ENCODE results near the gene TAAR9. TPM values are rescaled to one million over a fixed set of nuclear protein-coding genes. Genes with fewer than 3 reads are reported as not detected.

Gene TAAR9
- polyA plus RNA-seq, 3 donors from 2014 or later, result not detected

GRCh38 chr6:132506461-132506860 lies 31.6 kb upstream of the TAAR9 start:
- peaks cover 54 to 86% of the 10 kb centered on the region in 2 donors for H3K4me1 Mint-ChIP-seq
- H3K4me3 Mint-ChIP-seq, result no peak overlapping the region
- no peaks in the 10 kb centered on the region for H3K9me3 Mint-ChIP-seq
- no peak for DNase-seq
- H3K27me3 Mint-ChIP-seq (ENCODE audit: low read depth in 3 of 3), result no peaks in the 10 kb centered on the region
- H3K36me3 Mint-ChIP-seq, result peaks cover 4 to 16% (median 15%) of the 10 kb centered on the region in 3 donors
- H3K27ac Mint-ChIP-seq, result peak overlapping the region in 1 of 6 donors; percentile 2

GRCh38 chr6:132506869-132507808 lies 30.9 kb upstream of the TAAR9 start:
- Mint-ChIP-seq H3K27me3 (ENCODE audit: low read depth in 3 of 3) (no peaks in the 10 kb centered on the region), H3K36me3 (peaks cover 0 to 11% (median 9%) of the 10 kb centered on the region in 3 donors)
- DNase-seq, result no peak

GRCh38 chr6:132511210-132511830 lies 26.8 kb upstream of the TAAR9 start:
- DNase-seq, result no peak
- Mint-ChIP-seq H3K4me3 (peak overlapping the region; percentile 91 to 99 (median 92)), H3K9me3 (no peaks in the 10 kb centered on the region), H3K27me3 (ENCODE audit: low read depth in 3 of 3) (peaks cover 0 to 9% (median 6%) of the 10 kb centered on the region in 3 donors), H3K27ac (peak overlapping the region; percentile 3 to 78 (median 56)), H3K4me1 (peaks cover 52 to 72% of the 10 kb centered on the region in 2 donors), H3K36me3 (peaks cover 0 to 5% (median 0%) of the 10 kb centered on the region in 3 donors)

More at GRCh38 chr6:132506869-132507808, 30.9 kb upstream of the TAAR9 start:
- Mint-ChIP-seq H3K4me3 (no peak overlapping the region), H3K27ac (peak overlapping the region in 1 of 6 donors; percentile 2), H3K4me1 (peaks cover 61 to 90% of the 10 kb centered on the region in 2 donors), H3K9me3 (no peaks in the 10 kb centered on the region)

- peak overlapping the region in 3 of 6 donors; percentile 21 to 78 (median 73) for H3K27ac Mint-ChIP-seq
- H3K9me3 Mint-ChIP-seq, result no peaks in the 10 kb centered on the region
- H3K4me3 Mint-ChIP-seq, result peak overlapping the region; percentile 91 to 99 (median 92)
- DNase-seq, result no peak
- peaks cover 47 to 67% of the 10 kb centered on the region in 2 donors for H3K4me1 Mint-ChIP-seq
- peaks cover 0 to 9% (median 6%) of the 10 kb centered on the region in 3 donors for H3K27me3 Mint-ChIP-seq (ENCODE audit: low read depth in 3 of 3)
- peaks cover 0 to 5% (median 0%) of the 10 kb centered on the region in 3 donors for H3K36me3 Mint-ChIP-seq
Observed at GRCh38 chr6:132511831-132512220, 26.3 kb upstream of the TAAR9 start.

- Mint-ChIP-seq H3K27me3 (ENCODE audit: low read depth in 3 of 3) (peaks cover 0 to 9% (median 6%) of the 10 kb centered on the region in 3 donors), H3K4me3 (peak overlapping the region; percentile 91 to 99 (median 92)), H3K9me3 (no peaks in the 10 kb centered on the region), H3K27ac (peak overlapping the region in 5 of 6 donors; percentile 21 to 88 (median 77)), H3K4me1 (peaks cover 45 to 62% of the 10 kb centered on the region in 2 donors), H3K36me3 (peaks cover 0 to 5% (median 0%) of the 10 kb centered on the region in 3 donors)
- no peak for DNase-seq
Observed at GRCh38 chr6:132512342-132512637, 25.8 kb upstream of the TAAR9 start.

- Mint-ChIP-seq H3K4me1 (peaks cover 39 to 55% of the 10 kb centered on the region in 2 donors), H3K4me3 (peak within 1 kb of the TSS; percentile 94 to 99 (median 98)), H3K36me3 (peaks cover 0 to 5% (median 0%) of the 10 kb centered on the region in 3 donors), H3K27me3 (ENCODE audit: low read depth in 3 of 3) (peaks cover 0 to 9% (median 6%) of the 10 kb centered on the region in 3 donors), H3K27ac (peak within 1 kb of the TSS; percentile 21 to 97 (median 88)), H3K9me3 (no peaks in the 10 kb centered on the region)
- peak; percentile 88 to 89 (median 88) for DNase-seq
Observed at GRCh38 chr6:132512638-132513632, 25.1 kb upstream of the TAAR9 start, which contains the start of gene STX7. Gene STX7, minus strand, starts transcription at chr6:132513116. Its CDS starts 9,586 bp downstream, at chr6:132503530.

GRCh38 chr6:132513831-132514545 lies 24.1 kb upstream of the TAAR9 start:
- H3K9me3 Mint-ChIP-seq, result no peaks in the 10 kb centered on the region
- peak overlapping the region; percentile 94 to 99 (median 98) for H3K4me3 Mint-ChIP-seq
- H3K27me3 Mint-ChIP-seq (ENCODE audit: low read depth in 3 of 3), result peaks cover 0 to 9% (median 6%) of the 10 kb centered on the region in 3 donors
- H3K36me3 Mint-ChIP-seq, result no peaks in the 10 kb centered on the region
- H3K4me1 Mint-ChIP-seq, result peaks cover 29 to 45% of the 10 kb centered on the region in 2 donors
- peak overlapping the region in 1 of 6 donors; percentile 42 for H3K27ac Mint-ChIP-seq
- DNase-seq, result no peak

GRCh38 chr6:132515386-132515785 lies 22.7 kb upstream of the TAAR9 start:
- Mint-ChIP-seq H3K4me3 (no peak overlapping the region), H3K9me3 (no peaks in the 10 kb centered on the region), H3K27ac (no peak overlapping the region), H3K27me3 (ENCODE audit: low read depth in 3 of 3) (peaks cover 6 to 9% (median 7%) of the 10 kb centered on the region in 3 donors), H3K36me3 (no peaks in the 10 kb centered on the region), H3K4me1 (peaks cover 29 to 31% of the 10 kb centered on the region in 2 donors)
- DNase-seq, result no peak

GRCh38 chr6:132520953-132521352 lies 17.1 kb upstream of the TAAR9 start:
- DNase-seq, result no peak
- Mint-ChIP-seq H3K36me3 (no peaks in the 10 kb centered on the region), H3K4me1 (no peaks in the 10 kb centered on the region), H3K27ac (no peak overlapping the region), H3K4me3 (no peak overlapping the region), H3K27me3 (ENCODE audit: low read depth in 3 of 3) (peaks cover 0 to 14% (median 4%) of the 10 kb centered on the region in 3 donors), H3K9me3 (no peaks in the 10 kb centered on the region)

- no peaks in the 10 kb centered on the region for H3K4me1 Mint-ChIP-seq
- no peaks in the 10 kb centered on the region for H3K9me3 Mint-ChIP-seq
- H3K36me3 Mint-ChIP-seq, result no peaks in the 10 kb centered on the region
- no peak overlapping the region for H3K27ac Mint-ChIP-seq
- no peak overlapping the region for H3K4me3 Mint-ChIP-seq
- H3K27me3 Mint-ChIP-seq (ENCODE audit: low read depth in 3 of 3), result peaks cover 0 to 10% (median 9%) of the 10 kb centered on the region in 3 donors
- DNase-seq, result no peak
Observed at GRCh38 chr6:132524646-132525045, 13.4 kb upstream of the TAAR9 start.

GRCh38 chr6:132525866-132526265 lies 12.2 kb upstream of the TAAR9 start:
- Mint-ChIP-seq H3K27ac (no peak overlapping the region), H3K4me3 (no peak overlapping the region), H3K36me3 (no peaks in the 10 kb centered on the region), H3K4me1 (peaks cover 0 to 2% of the 10 kb centered on the region in 2 donors), H3K27me3 (ENCODE audit: low read depth in 3 of 3) (peaks cover 0 to 10% (median 7%) of the 10 kb centered on the region in 3 donors), H3K9me3 (no peaks in the 10 kb centered on the region)
- no peak for DNase-seq

GRCh38 chr6:132526461-132526860 lies 11.6 kb upstream of the TAAR9 start:
- no peak for DNase-seq
- H3K9me3 Mint-ChIP-seq, result no peaks in the 10 kb centered on the region
- no peaks in the 10 kb centered on the region for H3K36me3 Mint-ChIP-seq
- H3K4me1 Mint-ChIP-seq, result peaks cover 0 to 2% of the 10 kb centered on the region in 2 donors
- no peak overlapping the region for H3K27ac Mint-ChIP-seq
- H3K4me3 Mint-ChIP-seq, result no peak overlapping the region
- peaks cover 0 to 13% (median 7%) of the 10 kb centered on the region in 3 donors for H3K27me3 Mint-ChIP-seq (ENCODE audit: low read depth in 3 of 3)

All from immature natural killer cell (primary cell).